ENCODE data around the gene NR6A1. TPM values are rescaled to one million over a fixed set of nuclear protein-coding genes. Genes with fewer than 3 reads are reported as not detected.

Gene NR6A1
- total RNA-seq, 2 experiments from 2014 or later = not detected

GRCh38 chr9:124567362-124567761, 203.7 kb downstream of the NR6A1 start:
- H3K4me3 Mint-ChIP-seq = no peak overlapping the region
- ChIA-PET CTCF (interaction anchor here (0.7 kb wide), 1 partner anchor 75 kb away, joined by 3 read pairs; no protein-coding TSS in a partner anchor), POLR2A (no interaction called here)
- no peak overlapping the region for H3K27ac Mint-ChIP-seq
- intact Hi-C loops (cut with DNase I, micrococcal nuclease) = no loop called here
- ATAC-seq (ENCODE audit: poor library complexity) (no peak), DNase-seq (no peak)
- no peak overlapping the region for H3K27ac ChIP-seq (ENCODE audit: low read depth in 1 of 2, low read length in 2 of 2)
- no peaks in the 10 kb centered on the region for H3K4me1 ChIP-seq (ENCODE audit: insufficient read depth, low read length)
- no peaks in the 10 kb centered on the region for H3K9me3 ChIP-seq (ENCODE audit: control insufficient read depth in 1 of 2, insufficient read depth in 1 of 2, low read length in 2 of 2)
- no peaks in the 10 kb centered on the region for H3K36me3 Mint-ChIP-seq (ENCODE audit: low read depth)
- no peaks in the 10 kb centered on the region for H3K9me3 Mint-ChIP-seq
- H3K36me3 ChIP-seq (ENCODE audit: insufficient read depth, low read length) = no peaks in the 10 kb centered on the region
- no peak for TF ChIP-seq CTCF (IDR thresholded peaks at IDR 0.05)
- no peaks in the 10 kb centered on the region for H3K4me1 Mint-ChIP-seq (ENCODE audit: low read depth)
- H3K27me3 Mint-ChIP-seq = peaks cover 6% of the 10 kb centered on the region
- H3K27me3 ChIP-seq (ENCODE audit: control insufficient read depth in 1 of 2, insufficient read depth in 2 of 2, low read length in 2 of 2) = peaks cover 0 to 8% of the 10 kb centered on the region in 2 experiments
- H3K4me3 ChIP-seq (ENCODE audit: low read length) = no peak overlapping the region

GRCh38 chr9:124562328-124562727, 208.8 kb downstream of the NR6A1 start:
- ChIA-PET POLR2A (no interaction called here), CTCF (no interaction called here)
- Histone ChIP-seq H3K4me3 (ENCODE audit: low read length) (no peak overlapping the region), H3K4me1 (ENCODE audit: insufficient read depth, low read length) (no peaks in the 10 kb centered on the region), H3K27ac (ENCODE audit: low read depth in 1 of 2, low read length in 2 of 2) (no peak overlapping the region), H3K27me3 (ENCODE audit: control insufficient read depth in 1 of 2, insufficient read depth in 2 of 2, low read length in 2 of 2) (peaks cover 0 to 4% of the 10 kb centered on the region in 2 experiments), H3K36me3 (ENCODE audit: insufficient read depth, low read length) (no peaks in the 10 kb centered on the region), H3K9me3 (ENCODE audit: control insufficient read depth in 1 of 2, insufficient read depth in 1 of 2, low read length in 2 of 2) (no peaks in the 10 kb centered on the region)
- Mint-ChIP-seq H3K4me3 (no peak overlapping the region), H3K36me3 (ENCODE audit: low read depth) (no peaks in the 10 kb centered on the region), H3K4me1 (ENCODE audit: low read depth) (no peaks in the 10 kb centered on the region), H3K27ac (no peak overlapping the region), H3K9me3 (no peaks in the 10 kb centered on the region), H3K27me3 (peaks cover 11% of the 10 kb centered on the region)
- intact Hi-C loops (cut with DNase I, micrococcal nuclease) = no loop called here
- DNase-seq (no peak), ATAC-seq (ENCODE audit: poor library complexity) (no peak)
- TF ChIP-seq CTCF (IDR thresholded peaks at IDR 0.05) = no peak

GRCh38 chr9:124559871-124560270, 211.2 kb downstream of the NR6A1 start:
- no peak overlapping the region for H3K4me3 Mint-ChIP-seq
- H3K36me3 ChIP-seq (ENCODE audit: insufficient read depth, low read length) = no peaks in the 10 kb centered on the region
- no peak for TF ChIP-seq CTCF (IDR thresholded peaks at IDR 0.05)
- peaks cover 0 to 4% of the 10 kb centered on the region in 2 experiments for H3K27me3 ChIP-seq (ENCODE audit: control insufficient read depth in 1 of 2, insufficient read depth in 2 of 2, low read length in 2 of 2)
- ChIA-PET CTCF (no interaction called here), POLR2A (no interaction called here)
- no peaks in the 10 kb centered on the region for H3K4me1 Mint-ChIP-seq (ENCODE audit: low read depth)
- H3K27ac ChIP-seq (ENCODE audit: low read depth in 1 of 2, low read length in 2 of 2) = no peak overlapping the region
- DNase-seq (no peak), ATAC-seq (ENCODE audit: poor library complexity) (no peak)
- no peak overlapping the region for H3K4me3 ChIP-seq (ENCODE audit: low read length)
- H3K27ac Mint-ChIP-seq = no peak overlapping the region
- H3K9me3 Mint-ChIP-seq = no peaks in the 10 kb centered on the region
- no peaks in the 10 kb centered on the region for H3K9me3 ChIP-seq (ENCODE audit: control insufficient read depth in 1 of 2, insufficient read depth in 1 of 2, low read length in 2 of 2)
- H3K4me1 ChIP-seq (ENCODE audit: insufficient read depth, low read length) = no peaks in the 10 kb centered on the region
- intact Hi-C loops (cut with DNase I, micrococcal nuclease) = no loop called here
- peaks cover 11% of the 10 kb centered on the region for H3K27me3 Mint-ChIP-seq
- H3K36me3 Mint-ChIP-seq (ENCODE audit: low read depth) = no peaks in the 10 kb centered on the region
